Panc1 (cell line): ENCODE measurements around the gene ADGRG7.

Experiments
- POLR2AphosphoS5 ChIP-seq: IDR thresholded peaks from 2 replicates; pipeline ENCODE4 v1.6.1; 2012; ENCODE audit warnings: mild to moderate bottlenecking, low read depth, low read length, moderate library complexity
- REST ChIP-seq, 2 experiments: IDR thresholded peaks; 2 replicates each; pipeline ENCODE4 v1.6.1; 2011 to 2012; ENCODE audit warnings: low read depth in 2 of 2, control low read depth in 1 of 2, low read length in 1 of 2, mild to moderate bottlenecking in 1 of 2, moderate library complexity in 1 of 2; ENCODE audit not compliant: insufficient read depth in 1 of 2
- SIN3A ChIP-seq: IDR thresholded peaks from 2 replicates; pipeline ENCODE4 v1.6.1; 2012; ENCODE audit warnings: low read depth, mild to moderate bottlenecking, low read length, moderate library complexity, borderline replicate concordance; ENCODE audit not compliant: insufficient read depth
- TCF7L2 ChIP-seq: IDR thresholded peaks from 2 replicates; pipeline ENCODE4 v1.6.1; 2011; ENCODE audit warnings: mild to moderate bottlenecking, low read depth, low read length, inconsistent platforms
- TF ChIP-seq, protein P1 (sequence below): fragments of 450-650 bp; IDR thresholded peaks from 2 replicates; pipeline ENCODE4 v1.5.1; 2017; ENCODE audit warnings: mild to moderate bottlenecking

- no peak for TF ChIP-seq POLR2AphosphoS5
- TF ChIP-seq, protein P1, sequence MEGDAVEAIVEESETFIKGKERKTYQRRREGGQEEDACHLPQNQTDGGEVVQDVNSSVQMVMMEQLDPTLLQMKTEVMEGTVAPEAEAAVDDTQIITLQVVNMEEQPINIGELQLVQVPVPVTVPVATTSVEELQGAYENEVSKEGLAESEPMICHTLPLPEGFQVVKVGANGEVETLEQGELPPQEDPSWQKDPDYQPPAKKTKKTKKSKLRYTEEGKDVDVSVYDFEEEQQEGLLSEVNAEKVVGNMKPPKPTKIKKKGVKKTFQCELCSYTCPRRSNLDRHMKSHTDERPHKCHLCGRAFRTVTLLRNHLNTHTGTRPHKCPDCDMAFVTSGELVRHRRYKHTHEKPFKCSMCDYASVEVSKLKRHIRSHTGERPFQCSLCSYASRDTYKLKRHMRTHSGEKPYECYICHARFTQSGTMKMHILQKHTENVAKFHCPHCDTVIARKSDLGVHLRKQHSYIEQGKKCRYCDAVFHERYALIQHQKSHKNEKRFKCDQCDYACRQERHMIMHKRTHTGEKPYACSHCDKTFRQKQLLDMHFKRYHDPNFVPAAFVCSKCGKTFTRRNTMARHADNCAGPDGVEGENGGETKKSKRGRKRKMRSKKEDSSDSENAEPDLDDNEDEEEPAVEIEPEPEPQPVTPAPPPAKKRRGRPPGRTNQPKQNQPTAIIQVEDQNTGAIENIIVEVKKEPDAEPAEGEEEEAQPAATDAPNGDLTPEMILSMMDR = no peak
- TF ChIP-seq TCF7L2 = no peak
- TF ChIP-seq SIN3A = no peak
- TF ChIP-seq REST (IDR thresholded peaks at IDR 0.05; ENCODE audit: insufficient read depth in 1 of 2, low read depth in 2 of 2, low read length in 1 of 2) = no peak
Measured at GRCh38 chr3:100740207-100740606, 130.8 kb downstream of the ADGRG7 start.
